Stimulated activated CD4-positive, alpha-beta T cell treated with anti-CD3 and anti-CD28 coated beads, Interleukin-4, amount 100 ng/mL, for 48 hours (primary cell): ENCODE results near the gene ZBTB45.
"Not testable (repeated sequence)": the region's sequence is repeated elsewhere in the genome, so short reads cannot be mapped to it uniquely, and the experiment has no call there.

Source experiments
- DNase-seq, 2 donors: peaks; one replicate each; pipeline ENCODE4 v3.0.0-alpha.2; 2020; ENCODE audit warnings: low read depth in 2 of 2

The ZBTB45 gene

DNA sequence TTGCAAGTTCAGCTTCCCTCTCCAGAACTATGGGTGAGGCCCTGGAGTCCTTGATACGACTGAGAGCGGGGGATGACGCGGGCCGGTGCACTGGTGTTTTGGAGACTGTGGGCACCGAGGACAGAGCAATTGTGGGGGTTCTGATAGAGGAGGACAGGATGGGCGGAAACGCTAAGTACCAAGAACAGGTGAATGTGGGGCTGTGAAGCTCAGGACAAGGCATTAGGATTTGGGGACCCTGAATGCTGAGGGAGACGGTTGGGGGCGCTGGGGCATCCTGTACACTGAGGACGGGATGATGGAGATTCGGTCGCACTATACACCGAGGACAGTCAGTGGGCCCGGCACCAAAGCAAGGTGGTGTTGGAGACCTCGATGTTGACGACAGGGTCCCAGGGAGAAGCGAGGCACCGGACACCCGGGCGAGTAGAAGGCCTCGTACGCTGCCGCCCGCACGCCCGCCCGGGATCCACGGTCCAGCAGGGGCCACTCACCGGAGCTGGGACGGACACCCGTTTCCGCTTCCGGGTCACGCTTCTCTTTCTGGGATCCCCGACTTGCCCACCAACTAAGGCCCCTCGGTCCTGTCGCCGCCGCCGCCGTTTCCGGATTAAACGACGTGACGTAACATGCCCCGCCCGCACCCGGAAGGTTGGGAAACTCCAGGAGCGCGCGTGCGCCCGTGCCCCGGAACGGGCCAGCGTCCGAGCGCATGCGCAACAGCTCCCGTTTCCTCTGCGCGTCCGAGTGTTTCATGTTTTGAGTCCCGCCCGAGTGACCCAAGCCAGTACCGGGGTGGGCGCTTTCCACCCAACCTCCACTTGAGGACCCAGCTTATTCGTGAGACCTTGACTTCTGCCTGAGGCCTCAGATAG, 35.1 kb upstream of the ZBTB45 start, which contains the start of gene CHMP2A:
CHMP2A (minus strand) TSS at position 612 of the 875 bp plus-strand sequence. CDS start 893 bp downstream, outside the sequence.
- peak; percentile 98 to 99 for DNase-seq

- no peak for DNase-seq
Observed at GRCh38 chr19:58553799-58554493, 34.3 kb upstream of the ZBTB45 start.

DNA sequence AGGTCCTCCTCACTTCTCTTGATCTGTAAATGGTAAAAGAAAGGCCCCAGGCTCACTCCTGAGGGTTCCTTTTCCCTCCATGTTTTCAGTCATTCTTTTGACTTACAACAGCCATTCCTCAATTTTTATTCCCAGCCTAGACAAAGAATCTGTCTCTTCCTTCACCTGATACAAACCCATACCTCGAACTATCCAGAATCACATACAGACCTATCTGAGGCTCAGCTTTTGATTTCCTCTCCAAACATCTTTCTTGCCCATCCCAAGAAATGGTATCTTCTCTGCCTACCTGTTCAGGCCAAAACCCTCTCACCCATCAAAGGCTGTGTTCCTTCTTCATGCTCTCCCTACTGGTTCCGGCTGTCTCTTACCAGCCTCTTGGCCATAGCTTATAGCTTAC, 33.0 kb upstream of the ZBTB45 start:
- DNase-seq, result no peak

- DNase-seq, result no peak
Observed at GRCh38 chr19:58551577-58552471, 32.2 kb upstream of the ZBTB45 start.

DNA sequence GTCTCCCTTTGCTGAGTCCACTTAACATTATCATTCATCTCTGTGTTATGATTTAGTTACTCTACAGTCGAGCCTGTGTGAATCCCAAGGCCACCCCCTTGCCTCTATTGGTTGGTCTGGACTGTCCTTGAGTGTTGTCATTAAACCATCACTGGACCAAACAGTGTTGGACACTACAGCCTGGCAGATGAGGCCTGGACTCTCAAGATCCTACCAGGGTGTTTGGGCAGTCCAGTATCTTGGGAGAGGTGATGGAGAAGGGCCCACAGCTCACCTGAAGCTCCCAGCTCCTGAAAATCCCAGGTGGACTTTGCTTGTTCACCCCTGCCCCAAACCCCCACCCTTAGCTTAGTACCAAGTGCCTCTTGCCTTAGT, 31.5 kb upstream of the ZBTB45 start:
- DNase-seq, result no peak

- DNase-seq, result no peak
Observed at GRCh38 chr19:58550362-58551122, 30.9 kb upstream of the ZBTB45 start.

- DNase-seq, result no peak
Observed at GRCh38 chr19:58549664-58550361, 30.2 kb upstream of the ZBTB45 start.

DNA sequence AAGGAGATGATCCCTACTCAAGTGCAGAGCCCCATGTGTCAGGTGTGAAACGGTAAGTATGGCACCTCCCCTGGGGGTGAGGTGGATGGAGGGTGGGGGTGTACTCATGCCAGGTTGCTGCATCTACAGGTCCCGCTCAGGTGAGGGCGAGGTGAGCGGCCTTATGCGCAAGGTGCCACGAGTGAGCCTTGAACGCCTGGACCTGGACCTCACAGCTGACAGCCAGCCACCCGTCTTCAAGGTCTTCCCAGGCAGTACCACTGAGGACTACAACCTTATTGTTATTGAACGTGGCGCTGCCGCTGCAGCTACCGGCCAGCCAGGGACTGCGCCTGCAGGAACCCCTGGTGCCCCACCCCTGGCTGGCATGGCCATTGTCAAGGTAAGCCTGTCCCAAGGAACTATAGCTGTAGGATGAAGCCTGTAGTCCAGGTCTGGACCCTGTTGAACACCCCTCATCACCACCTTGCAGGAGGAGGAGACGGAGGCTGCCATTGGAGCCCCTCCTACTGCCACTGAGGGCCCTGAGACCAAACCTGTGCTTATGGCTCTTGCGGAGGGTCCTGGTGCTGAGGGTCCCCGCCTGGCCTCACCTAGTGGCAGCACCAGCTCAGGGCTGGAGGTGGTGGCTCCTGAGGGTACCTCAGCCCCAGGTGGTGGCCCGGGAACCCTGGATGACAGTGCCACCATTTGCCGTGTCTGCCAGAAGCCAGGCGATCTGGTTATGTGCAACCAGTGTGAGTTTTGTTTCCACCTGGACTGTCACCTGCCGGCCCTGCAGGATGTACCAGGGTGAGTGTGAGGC, 29.5 kb upstream of the ZBTB45 start:
- no peak for DNase-seq

DNA sequence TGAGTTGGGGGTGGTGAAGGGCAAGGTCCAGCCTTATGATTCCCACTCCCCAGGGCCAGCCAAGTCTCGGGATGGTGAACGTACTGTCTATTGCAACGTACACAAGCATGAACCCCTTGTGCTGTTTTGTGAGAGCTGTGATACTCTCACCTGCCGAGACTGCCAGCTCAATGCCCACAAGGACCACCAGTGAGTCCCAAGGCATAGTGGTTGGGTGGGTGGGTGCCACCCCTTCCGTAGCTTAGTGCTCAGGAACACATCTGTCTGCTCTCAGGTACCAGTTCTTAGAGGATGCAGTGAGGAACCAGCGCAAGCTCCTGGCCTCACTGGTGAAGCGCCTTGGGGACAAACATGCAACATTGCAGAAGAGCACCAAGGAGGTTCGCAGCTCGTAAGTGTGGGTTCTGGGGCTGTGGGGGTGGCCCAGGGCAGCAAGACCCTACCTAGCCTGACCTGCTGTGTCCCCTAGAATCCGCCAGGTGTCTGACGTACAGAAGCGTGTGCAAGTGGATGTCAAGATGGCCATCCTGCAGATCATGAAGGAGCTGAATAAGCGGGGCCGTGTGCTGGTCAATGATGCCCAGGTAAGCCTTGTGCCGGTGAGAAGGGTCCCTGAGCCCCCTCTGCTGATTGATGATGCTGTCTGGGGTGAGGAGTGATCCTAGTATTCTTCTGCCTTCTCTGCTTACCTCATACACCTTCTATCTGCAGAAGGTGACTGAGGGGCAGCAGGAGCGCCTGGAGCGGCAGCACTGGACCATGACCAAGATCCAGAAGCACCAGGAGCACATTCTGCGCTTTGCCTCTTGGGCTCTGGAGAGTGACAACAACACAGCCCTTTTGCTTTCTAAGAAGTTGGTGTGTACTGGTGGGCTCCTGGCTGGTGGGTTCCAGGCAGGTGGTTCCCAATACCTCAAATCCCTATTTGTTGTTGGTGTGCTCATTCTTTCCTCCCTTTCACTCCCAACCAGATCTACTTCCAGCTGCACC, 28.0 kb upstream of the ZBTB45 start:
- DNase-seq, result no peak

- DNase-seq, result no peak
Observed at GRCh38 chr19:58546019-58546530, 26.5 kb upstream of the ZBTB45 start.

DNA sequence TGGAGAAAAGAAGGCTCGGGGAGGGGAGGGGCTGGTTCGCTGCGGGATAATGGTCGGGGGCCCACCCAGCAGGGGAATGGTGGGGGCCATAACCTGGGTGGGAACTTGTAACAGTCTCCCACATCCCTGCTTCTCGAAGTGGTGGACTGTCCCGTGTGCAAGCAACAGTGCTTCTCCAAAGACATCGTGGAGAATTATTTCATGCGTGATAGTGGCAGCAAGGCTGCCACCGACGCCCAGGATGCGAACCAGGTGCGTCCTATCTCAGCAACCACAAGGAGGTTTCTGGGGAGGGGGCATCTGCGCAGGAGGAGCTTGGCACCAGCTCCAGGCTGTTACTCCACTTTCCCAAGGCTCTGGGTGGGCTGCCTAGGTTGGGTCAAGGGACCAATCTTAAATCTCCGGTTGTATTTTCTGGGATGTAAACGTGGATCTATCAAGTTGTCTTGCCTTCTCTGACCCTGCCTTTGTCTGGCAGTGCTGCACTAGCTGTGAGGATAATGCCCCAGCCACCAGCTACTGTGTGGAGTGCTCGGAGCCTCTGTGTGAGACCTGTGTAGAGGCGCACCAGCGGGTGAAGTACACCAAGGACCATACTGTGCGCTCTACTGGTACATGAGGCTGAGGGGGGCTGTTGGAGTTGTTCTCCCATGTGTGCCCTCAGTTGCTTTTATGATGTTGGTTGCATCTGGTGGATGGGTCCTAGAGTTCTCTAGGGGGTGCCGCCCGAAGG, 25.8 kb upstream of the ZBTB45 start:
- DNase-seq, result no peak

DNA sequence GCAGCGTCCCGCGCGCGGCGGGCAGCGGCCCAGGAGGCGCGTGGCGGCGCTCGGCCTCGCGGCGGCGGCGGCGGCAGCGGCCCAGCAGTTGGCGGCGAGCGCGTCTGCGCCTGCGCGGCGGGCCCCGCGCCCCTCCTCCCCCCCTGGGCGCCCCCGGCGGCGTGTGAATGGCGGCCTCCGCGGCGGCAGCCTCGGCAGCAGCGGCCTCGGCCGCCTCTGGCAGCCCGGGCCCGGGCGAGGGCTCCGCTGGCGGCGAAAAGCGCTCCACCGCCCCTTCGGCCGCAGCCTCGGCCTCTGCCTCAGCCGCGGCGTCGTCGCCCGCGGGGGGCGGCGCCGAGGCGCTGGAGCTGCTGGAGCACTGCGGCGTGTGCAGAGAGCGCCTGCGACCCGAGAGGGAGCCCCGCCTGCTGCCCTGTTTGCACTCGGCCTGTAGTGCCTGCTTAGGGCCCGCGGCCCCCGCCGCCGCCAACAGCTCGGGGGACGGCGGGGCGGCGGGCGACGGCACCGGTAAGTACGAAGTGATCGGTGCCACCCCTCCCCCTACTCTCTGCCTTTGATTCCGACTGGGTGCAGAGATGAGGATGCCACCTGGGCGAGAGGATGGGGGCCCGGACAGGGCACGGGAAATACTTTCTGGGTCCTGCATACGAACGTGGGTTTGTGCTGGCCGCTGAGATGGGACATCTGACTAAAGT, 25.1 kb upstream of the ZBTB45 start:
- DNase-seq, result peak in 1 of 2 donors; percentile 52

DNA sequence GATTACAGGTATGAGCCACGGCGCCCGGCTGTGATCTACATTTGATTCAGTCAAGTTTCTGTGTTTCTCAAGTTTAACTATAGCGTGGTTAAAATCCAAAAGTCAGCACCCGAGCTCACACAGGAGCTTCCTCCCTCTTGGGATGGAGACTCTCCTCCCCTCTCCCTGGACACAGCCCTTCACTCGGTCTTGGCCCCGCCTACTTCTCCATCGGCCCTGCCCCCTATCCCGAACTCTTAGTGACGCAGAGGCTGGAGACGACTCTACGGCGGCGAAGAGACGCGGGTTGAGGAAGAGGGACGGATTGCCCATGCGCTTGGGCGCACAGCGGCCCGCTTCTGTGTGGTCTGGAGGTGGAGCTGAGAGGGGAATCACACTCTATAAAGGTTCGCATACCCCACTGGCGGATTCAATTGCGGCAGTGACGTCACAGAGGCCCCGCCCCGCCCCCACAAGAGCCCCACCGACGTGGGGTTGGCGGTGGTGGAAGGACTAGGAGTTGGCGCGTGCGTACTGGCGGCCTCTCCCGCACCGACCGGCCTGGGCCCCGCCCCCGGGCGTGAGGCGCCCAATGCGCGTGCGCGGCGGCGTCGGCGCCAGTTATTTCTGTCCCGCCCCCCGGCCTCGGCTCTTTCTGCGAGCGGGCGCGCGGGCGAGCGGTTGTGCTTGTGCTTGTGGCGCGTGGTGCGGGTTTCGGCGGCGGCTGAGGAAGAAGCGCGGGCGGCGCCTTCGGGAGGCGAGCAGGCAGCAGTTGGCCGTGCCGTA, 24.4 kb upstream of the ZBTB45 start, which contains the start of gene TRIM28:
TRIM28 (plus strand) TSS at position 239 of the 765 bp plus-strand sequence. CDS start 694 bp downstream, outside the sequence.
- DNase-seq, result peak; percentile 99 to 100

GRCh38 chr19:58542641-58543372, 23.2 kb upstream of the ZBTB45 start:
- DNase-seq, result not testable (repeated sequence)

- not testable (repeated sequence) for DNase-seq
Observed at GRCh38 chr19:58539169-58539559, 19.6 kb upstream of the ZBTB45 start.
